K562 (cell line): ENCODE measurements around the gene ALDH6A1. TPM values are rescaled to one million over a fixed set of nuclear protein-coding genes. Genes with fewer than 3 reads are reported as not detected.

Experiments used
- ATF7 ChIP-seq: fragments of 450-650 bp; IDR thresholded peaks from 2 replicates; pipeline ENCODE4 v1.7.1; 2014; ENCODE audit warnings: mild to moderate bottlenecking, moderate library complexity
- CC2D1A ChIP-seq: fragments of 450-650 bp; IDR thresholded peaks from 2 replicates; pipeline ENCODE4 v1.6.1; 2017; ENCODE audit warnings: mild to moderate bottlenecking
- CREM ChIP-seq: IDR thresholded peaks from 2 replicates; pipeline ENCODE4 v1.6.1; 2014; ENCODE audit warnings: antibody characterized with exemption, low read depth
- CTBP1 ChIP-seq: fragments of 450-650 bp; IDR thresholded peaks from 2 replicates; pipeline ENCODE4 v1.6.1; 2016; ENCODE audit warnings: borderline replicate concordance
- E2F4 ChIP-seq: sonication (generic); formaldehyde crosslinking; IDR thresholded peaks from 2 replicates; pipeline ENCODE4 v1.8.0; 2022; ENCODE audit warnings: mild to moderate bottlenecking, low read depth, missing genetic modification reagents
- E2F8 ChIP-seq: fragments of 450-650 bp; IDR thresholded peaks from 2 replicates; pipeline ENCODE4 v1.7.1; 2018; ENCODE audit warnings: mild to moderate bottlenecking, low read depth; ENCODE audit not compliant: partially characterized antibody
- FOXK2 ChIP-seq, 2 experiments: fragments of 450-650 bp; IDR thresholded peaks in 1 of 2; conservative IDR thresholded peaks in 1 of 2; 2 replicates each; pipeline ENCODE4 v1.6.1; 2016; ENCODE audit warnings: low read depth in 2 of 2, mild to moderate bottlenecking in 1 of 2
- HNRNPLL ChIP-seq: fragments of 200-400 bp; formaldehyde crosslinking; IDR thresholded peaks from 2 replicates; pipeline ENCODE4 v1.6.1; 2017; ENCODE audit warnings: low read length, low read depth, mild to moderate bottlenecking; ENCODE audit not compliant: poor library complexity, severe bottlenecking
- ID3 ChIP-seq, 2 experiments: fragments of 250-450 bp in 1 of 2; fragments of 450-650 bp in 1 of 2; sonication (Bioruptor Pico) in 1 of 2; IDR thresholded peaks; 2 replicates each; pipeline versions ENCODE4 v1.6.1 to v1.8.0; 2016 to 2021; ENCODE audit warnings: mild to moderate bottlenecking in 2 of 2, moderate library complexity in 2 of 2, missing compliant biosample characterization in 1 of 2, missing genetic modification characterization in 1 of 2
- MAX ChIP-seq: sonication (generic); formaldehyde crosslinking; IDR thresholded peaks from 2 replicates; pipeline ENCODE4 v1.9.0; 2022; ENCODE audit warnings: mild to moderate bottlenecking, missing genetic modification reagents
- MBD2 ChIP-seq: sonication (generic); IDR thresholded peaks from 2 replicates; pipeline ENCODE4 v1.6.1; 2016; ENCODE audit warnings: low read depth, borderline replicate concordance
- MTA2 ChIP-seq: fragments of 450-650 bp; IDR thresholded peaks from 2 replicates; pipeline ENCODE4 v1.6.1; 2016; ENCODE audit warnings: low read depth
- MTA3 ChIP-seq: fragments of 450-650 bp; formaldehyde crosslinking; IDR thresholded peaks from 2 replicates; pipeline ENCODE4 v1.6.1; 2017; ENCODE audit warnings: mild to moderate bottlenecking, borderline replicate concordance
- MXD1 ChIP-seq: fragments of 250-450 bp; sonication (Bioruptor Pico); IDR thresholded peaks from 2 replicates; pipeline ENCODE4 v1.8.0; 2021; ENCODE audit warnings: borderline replicate concordance, mild to moderate bottlenecking, moderate library complexity; ENCODE audit not compliant: poor library complexity, severe bottlenecking
- NEUROD1 ChIP-seq: fragments of 150-350 bp; IDR thresholded peaks from 2 replicates; pipeline ENCODE4 v1.6.1; 2014; ENCODE audit warnings: borderline replicate concordance, low read length, low read depth; ENCODE audit not compliant: partially characterized antibody
- SIN3B ChIP-seq: fragments of 450-650 bp; IDR thresholded peaks from 2 replicates; pipeline ENCODE4 v1.6.1; 2017; ENCODE audit warnings: low read depth, mild to moderate bottlenecking, moderate library complexity
- SREBF1 ChIP-seq: fragments of 150-350 bp; IDR thresholded peaks from 2 replicates; pipeline ENCODE4 v1.6.1; 2014; ENCODE audit warnings: antibody characterized with exemption, low read depth, low read length, borderline replicate concordance
- SRSF7 ChIP-seq: fragments of 200-400 bp; formaldehyde crosslinking; optimal IDR thresholded peaks from 2 replicates; pipeline ENCODE3; 2017; ENCODE audit warnings: mild to moderate bottlenecking, low read depth, low read length
- SUPT5H ChIP-seq: fragments of 450-650 bp; IDR thresholded peaks from 2 replicates; pipeline ENCODE4 v1.6.1; 2016
- TBP ChIP-seq: optimal IDR thresholded peaks from 2 replicates; pipeline ENCODE3; 2011; ENCODE audit warnings: low read depth, low read length, improper control_type of control experiment
- ZFX ChIP-seq: sonication (generic); formaldehyde crosslinking; IDR thresholded peaks from 2 replicates; pipeline ENCODE4 v1.8.0; 2022; ENCODE audit warnings: mild to moderate bottlenecking, missing genetic modification reagents, moderate library complexity
- polyA plus RNA-seq, 8 experiments: library from polyadenylated mRNA; depleted of rRNA in 4 of 8; stranded (reverse) in 5 of 8; unstranded in 3 of 8; fragments of >200 nt; fragmentation: Nextera tagmentation in 2 of 8; fragmentation: Illumina TruSeq in 1 of 8; extraction: Ambion mirVana in 2 of 8; extraction: Trizol in 1 of 8; gene quantifications; 2 replicates each; pipeline versions ENCODE4 v1.2.1 to v1.2.3, GENCODE V29; 2011 to 2014; ENCODE audit warnings: inconsistent platforms in 1 of 8, missing spikeins in 1 of 8
- total RNA-seq, 7 experiments: library from RNA; depleted of rRNA in 6 of 7; stranded (reverse); fragments of >200 nt in 6 of 7; fragmentation: Illumina TruSeq in 2 of 7; extraction: Trizol in 2 of 7; gene quantifications; 2 replicates each; pipeline versions ENCODE4 v1.2.1 to v1.2.3, GENCODE V29; 2011 to 2021; ENCODE audit warnings: low replicate concordance in 1 of 7

The ALDH6A1 gene
- total and polyA plus RNA-seq, 9 of the 15 experiments (the other 6 are each of a cell fraction or from before 2014, with no cell fraction given): 3.1 to 11.5 (median 4.6) TPM

GRCh38 chr14:74084277-74085046, at the start of gene ALDH6A1, which contains the start of gene LIN52 (continued):
- TF ChIP-seq HNRNPLL: peak; percentile 72
- peak; percentile 94 for TF ChIP-seq SIN3B
- peak; percentile 71 for TF ChIP-seq TBP
- no peak for TF ChIP-seq ID3 (CRISPR knock-in tag; IDR thresholded peaks at IDR 0.05)
- no peak for TF ChIP-seq ID3 (tag; IDR thresholded peaks at IDR 0.05)
- peak; percentile 93 for TF ChIP-seq ATF7
- peak; percentile 78 for TF ChIP-seq ZFX (CRISPR knock-in tag)
- TF ChIP-seq MXD1: no peak
- peak; percentile 31 for TF ChIP-seq NEUROD1
- TF ChIP-seq CREM: peak; percentile 74
- peak; percentile 64 for TF ChIP-seq SUPT5H
- TF ChIP-seq MAX (CRISPR knock-in tag): peak; percentile 25; the same call in 1 of the 2 replicates
- no peak for TF ChIP-seq CC2D1A
- peak; percentile 21; the same call in 1 of the 2 replicates for TF ChIP-seq CTBP1
- TF ChIP-seq SRSF7: no peak
- TF ChIP-seq MTA3: 0 out of 2 replicates have a peak, but pooled peaks have one; percentile 19
- TF ChIP-seq MBD2: peak; percentile 88
- peak; percentile 98 to 99 for TF ChIP-seq FOXK2 (conservative IDR thresholded peaks at IDR 0.05 in 1 of 2, IDR thresholded peaks at IDR 0.05 in 1 of 2; ENCODE audit: low read depth in 2 of 2)
- peak; percentile 97 for TF ChIP-seq E2F8
- TF ChIP-seq MTA2: no peak
- peak; percentile 24; the same call in 1 of the 2 replicates for TF ChIP-seq SREBF1
- TF ChIP-seq E2F4 (CRISPR knock-in tag): peak; percentile 92
